Neural crest cell (in vitro differentiated cells): ENCODE results near the gene OR7G2. TPM values are rescaled to one million over a fixed set of nuclear protein-coding genes. Genes with fewer than 3 reads are reported as not detected.

Experiments used
- DNase-seq: peaks from one replicate; pipeline ENCODE4 v3.0.0; 2021; ENCODE audit warnings: low read depth, mixed read lengths, low spot score
- H3K27ac Mint-ChIP-seq: one replicate; pipeline ENCODE4 v1.8.0; 2021; ENCODE audit warnings: mild to moderate bottlenecking, mixed read lengths; ENCODE audit not compliant: unreplicated experiment
- H3K27me3 Mint-ChIP-seq: 2 replicates; pipeline ENCODE4 v1.8.0; 2021; ENCODE audit warnings: low read depth, mild to moderate bottlenecking, mixed read lengths
- H3K36me3 Mint-ChIP-seq: 2 replicates; pipeline ENCODE4 v1.8.0; 2021; ENCODE audit warnings: low read depth, mild to moderate bottlenecking, mixed read lengths
- H3K4me1 Mint-ChIP-seq: 2 replicates; pipeline ENCODE4 v1.8.0; 2021; ENCODE audit warnings: mixed read lengths
- H3K4me3 Mint-ChIP-seq: one replicate; pipeline ENCODE4 v1.8.0; 2021; ENCODE audit warnings: mild to moderate bottlenecking, mixed read lengths
- H3K9me3 Mint-ChIP-seq: 2 replicates; pipeline ENCODE4 v1.8.0; 2021; ENCODE audit warnings: mixed read lengths
- long read RNA-seq: library from polyadenylated mRNA; unstranded; transcript quantifications from one replicate; pipeline ENCODE4 v2.0.0, GENCODE V29; 2020
- total RNA-seq: library from RNA; stranded (reverse); gene quantifications from 2 replicates; pipeline ENCODE4 v1.2.1, GENCODE V29; 2021
- TF ChIP-seq, protein P1 (sequence below): fragments of 200-600 bp; sonication (generic); conservative IDR thresholded peaks from 2 replicates; pipeline ENCODE4 v1.5.0; 2021; ENCODE audit warnings: antibody characterized with exemption, mild to moderate bottlenecking

The OR7G2 gene
- not detected in 2 replicates for total RNA-seq
- long read RNA-seq, result 0 reads

DNA sequence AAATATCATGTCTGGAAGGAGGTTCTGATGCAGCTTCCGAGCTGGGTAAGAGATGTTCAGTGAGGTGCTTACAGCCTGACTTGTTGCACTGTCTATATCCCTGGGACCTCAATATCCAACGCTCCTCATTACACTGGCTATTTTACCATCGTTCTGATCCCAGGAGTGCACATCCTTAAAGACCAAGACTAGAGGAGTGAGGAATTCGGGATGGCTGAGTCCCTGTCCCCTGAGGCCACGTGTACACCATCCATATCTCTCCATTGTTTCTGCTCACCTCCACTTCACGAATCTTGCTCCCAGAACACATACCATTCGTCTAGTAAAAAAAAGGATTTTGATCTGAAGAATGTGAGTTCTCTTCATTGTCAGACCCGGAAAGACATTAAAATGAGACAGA, at the start of gene OR7G2:
Gene OR7G2 (minus strand): TSS at position 101 of the 400 bp plus-strand sequence. CDS start 4,232 bp downstream, outside the sequence.
- H3K4me1 Mint-ChIP-seq, result no peaks in the 10 kb centered on the region
- peaks cover 3% of the 10 kb centered on the region for H3K9me3 Mint-ChIP-seq
- no peak within 1 kb of the TSS for H3K4me3 Mint-ChIP-seq
- H3K27me3 Mint-ChIP-seq, result peaks cover 35% of the 10 kb centered on the region
- no peaks in the 10 kb centered on the region for H3K36me3 Mint-ChIP-seq
- TF ChIP-seq, protein P1, sequence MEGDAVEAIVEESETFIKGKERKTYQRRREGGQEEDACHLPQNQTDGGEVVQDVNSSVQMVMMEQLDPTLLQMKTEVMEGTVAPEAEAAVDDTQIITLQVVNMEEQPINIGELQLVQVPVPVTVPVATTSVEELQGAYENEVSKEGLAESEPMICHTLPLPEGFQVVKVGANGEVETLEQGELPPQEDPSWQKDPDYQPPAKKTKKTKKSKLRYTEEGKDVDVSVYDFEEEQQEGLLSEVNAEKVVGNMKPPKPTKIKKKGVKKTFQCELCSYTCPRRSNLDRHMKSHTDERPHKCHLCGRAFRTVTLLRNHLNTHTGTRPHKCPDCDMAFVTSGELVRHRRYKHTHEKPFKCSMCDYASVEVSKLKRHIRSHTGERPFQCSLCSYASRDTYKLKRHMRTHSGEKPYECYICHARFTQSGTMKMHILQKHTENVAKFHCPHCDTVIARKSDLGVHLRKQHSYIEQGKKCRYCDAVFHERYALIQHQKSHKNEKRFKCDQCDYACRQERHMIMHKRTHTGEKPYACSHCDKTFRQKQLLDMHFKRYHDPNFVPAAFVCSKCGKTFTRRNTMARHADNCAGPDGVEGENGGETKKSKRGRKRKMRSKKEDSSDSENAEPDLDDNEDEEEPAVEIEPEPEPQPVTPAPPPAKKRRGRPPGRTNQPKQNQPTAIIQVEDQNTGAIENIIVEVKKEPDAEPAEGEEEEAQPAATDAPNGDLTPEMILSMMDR, result no peak
- no peak within 1 kb of the TSS for H3K27ac Mint-ChIP-seq
- DNase-seq, result no peak

DNA sequence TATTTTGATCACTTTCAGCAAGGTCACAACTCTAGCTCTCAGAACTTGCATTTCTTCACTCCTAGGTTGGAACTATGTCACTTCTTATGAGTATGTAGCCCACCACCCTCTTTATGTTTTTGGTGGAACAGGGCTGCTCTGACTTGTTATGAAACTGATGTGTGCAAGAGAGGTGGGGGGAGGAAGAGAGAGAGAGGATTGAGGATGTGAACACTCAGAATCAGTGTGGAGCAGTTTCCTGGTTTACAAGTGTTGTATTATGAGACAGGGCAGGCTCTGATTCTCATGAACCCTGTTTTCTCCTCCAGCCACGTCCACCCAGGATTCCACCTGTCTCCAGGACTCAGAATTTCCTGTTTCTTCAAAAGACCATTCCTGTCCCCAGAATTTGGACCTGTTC, 49.0 kb upstream of the OR7G2 start:
- Mint-ChIP-seq H3K9me3 (peaks cover 39% of the 10 kb centered on the region), H3K36me3 (peaks cover 95% of the 10 kb centered on the region), H3K27ac (no peak overlapping the region), H3K27me3 (no peaks in the 10 kb centered on the region), H3K4me3 (no peak overlapping the region), H3K4me1 (no peaks in the 10 kb centered on the region)
- DNase-seq, result no peak
- TF ChIP-seq, protein P1, result no peak

DNA sequence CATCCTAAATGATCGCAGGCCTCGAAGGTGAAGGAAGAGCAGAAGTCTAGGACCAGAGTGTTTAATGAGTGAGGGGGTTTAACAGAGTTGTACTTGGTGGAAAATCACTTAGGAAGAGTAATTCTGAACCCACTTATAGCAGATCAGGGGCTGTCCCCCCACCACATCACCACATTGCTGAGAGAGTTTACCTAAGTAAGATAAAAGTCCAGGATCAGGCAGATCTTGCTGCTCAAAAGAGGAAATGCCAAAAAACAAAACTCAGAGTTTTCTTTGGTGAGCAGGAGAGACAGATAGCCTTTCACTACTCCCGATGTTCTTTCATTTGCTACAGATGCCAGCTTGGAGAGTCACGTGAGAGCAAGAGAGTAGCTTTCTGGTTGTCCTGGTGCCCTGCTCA, 48.3 kb upstream of the OR7G2 start:
- Mint-ChIP-seq H3K4me1 (no peaks in the 10 kb centered on the region), H3K36me3 (peaks cover 95% of the 10 kb centered on the region), H3K27ac (no peak overlapping the region), H3K4me3 (no peak overlapping the region), H3K9me3 (peaks cover 39% of the 10 kb centered on the region), H3K27me3 (no peaks in the 10 kb centered on the region)
- TF ChIP-seq, protein P1, result no peak
- DNase-seq, result no peak

DNA sequence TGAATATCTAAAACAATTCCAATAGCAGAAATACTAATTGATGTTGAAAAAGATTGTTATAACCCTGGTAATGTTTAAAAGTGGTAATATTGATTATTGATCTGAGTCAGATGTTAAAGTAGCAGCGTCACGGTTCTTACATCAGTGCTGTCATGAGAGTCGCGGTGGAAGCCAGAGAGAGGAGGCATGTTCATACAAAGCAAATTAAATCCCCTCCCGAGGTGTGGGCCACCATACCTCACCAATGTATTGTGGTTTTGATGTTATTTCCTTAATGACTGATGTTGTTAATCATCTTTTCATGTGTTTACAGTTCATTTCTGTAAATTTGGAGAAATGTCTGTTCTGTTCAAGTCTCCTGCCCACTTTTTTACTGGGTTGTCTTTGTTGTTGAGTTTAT, 44.1 kb upstream of the OR7G2 start:
- Mint-ChIP-seq H3K4me1 (no peaks in the 10 kb centered on the region), H3K9me3 (peaks cover 46% of the 10 kb centered on the region), H3K36me3 (peaks cover 95% of the 10 kb centered on the region), H3K27me3 (no peaks in the 10 kb centered on the region), H3K27ac (no peak overlapping the region), H3K4me3 (no peak overlapping the region)
- TF ChIP-seq, protein P1, result no peak
- no peak for DNase-seq

DNA sequence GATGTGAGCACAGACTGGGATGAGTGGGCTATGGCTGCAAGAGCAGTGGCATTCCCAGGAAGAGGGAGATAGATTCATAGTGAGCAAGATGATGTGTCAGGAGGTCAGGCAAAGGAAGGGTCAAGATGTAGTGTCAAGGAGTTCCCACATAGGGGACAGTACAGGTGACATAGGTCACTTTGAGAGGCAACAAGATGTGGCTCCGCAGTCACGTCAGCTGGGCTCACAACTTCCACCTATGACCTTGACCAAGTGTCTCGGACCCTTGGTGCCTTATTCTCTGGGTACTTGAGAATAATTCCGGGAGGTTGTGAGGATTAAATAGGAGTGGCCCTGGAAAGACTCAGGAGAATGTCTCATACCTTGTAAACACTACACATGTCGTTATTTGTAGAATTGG, 43.4 kb upstream of the OR7G2 start:
- Mint-ChIP-seq H3K4me1 (no peaks in the 10 kb centered on the region), H3K36me3 (peaks cover 91% of the 10 kb centered on the region), H3K27ac (no peak overlapping the region), H3K9me3 (peaks cover 47% of the 10 kb centered on the region), H3K27me3 (no peaks in the 10 kb centered on the region), H3K4me3 (no peak overlapping the region)
- DNase-seq, result no peak
- TF ChIP-seq, protein P1, result no peak

DNA sequence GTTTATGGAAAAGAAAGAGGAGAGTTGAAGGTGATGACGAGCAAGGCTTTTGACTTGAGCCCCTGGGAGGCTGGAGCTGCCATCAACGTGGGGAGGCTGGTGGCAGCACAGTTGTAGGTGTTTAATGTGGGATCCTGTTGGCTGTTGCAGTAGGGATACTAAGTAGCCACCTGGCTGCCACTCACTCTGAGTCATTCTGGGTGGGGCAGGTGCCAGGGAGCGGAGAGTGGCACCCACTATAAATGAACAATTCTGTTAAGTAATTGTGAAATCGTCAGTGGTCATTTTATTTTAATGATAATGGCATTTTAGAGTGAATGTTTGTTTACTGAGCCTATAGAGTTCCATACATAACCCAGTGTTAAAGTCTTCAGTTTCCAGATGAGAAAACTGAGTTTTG, 42.7 kb upstream of the OR7G2 start:
- H3K27me3 Mint-ChIP-seq, result no peaks in the 10 kb centered on the region
- peaks cover 91% of the 10 kb centered on the region for H3K36me3 Mint-ChIP-seq
- TF ChIP-seq, protein P1, result no peak
- H3K27ac Mint-ChIP-seq, result no peak overlapping the region
- H3K4me1 Mint-ChIP-seq, result no peaks in the 10 kb centered on the region
- DNase-seq, result no peak
- peaks cover 45% of the 10 kb centered on the region for H3K9me3 Mint-ChIP-seq
- H3K4me3 Mint-ChIP-seq, result no peak overlapping the region
